Activated CD4-positive, alpha-beta T cell treated with anti-CD3 and anti-CD28 coated beads, Interleukin-2, amount 10 ng/mL, durations not matched to agents 24 days and 14 days (primary cell): ENCODE measurements around the gene OMP. TPM values are rescaled to one million over a fixed set of nuclear protein-coding genes. Genes with fewer than 3 reads are reported as not detected.

Source experiments
- DNase-seq: peaks from one replicate; pipeline ENCODE4 v3.0.0; 2022
- H3K27ac Mint-ChIP-seq: one replicate; pipeline ENCODE4 v1.8.0; 2022; ENCODE audit warnings: mild to moderate bottlenecking, mixed read lengths
- H3K27me3 Mint-ChIP-seq: one replicate; pipeline ENCODE4 v1.8.0; 2022; ENCODE audit warnings: mixed read lengths
- H3K36me3 Mint-ChIP-seq: one replicate; pipeline ENCODE4 v1.8.0; 2022; ENCODE audit warnings: low read depth, mild to moderate bottlenecking, mixed read lengths
- H3K4me1 Mint-ChIP-seq: one replicate; pipeline ENCODE4 v1.8.0; 2021; ENCODE audit warnings: mixed read lengths
- H3K4me3 Mint-ChIP-seq: one replicate; pipeline ENCODE4 v1.8.0; 2022; ENCODE audit warnings: mild to moderate bottlenecking, moderate library complexity, mixed read lengths
- H3K9me3 Mint-ChIP-seq: one replicate; pipeline ENCODE4 v1.8.0; 2021; ENCODE audit warnings: mixed read lengths
- intact Hi-C: fragments of 100-400 bp; cut with micrococcal nuclease; formaldehyde crosslinking; loops from one replicate; pipeline ENCODE4 v1.15.1; 2023
- total RNA-seq: library from RNA; stranded (reverse); gene quantifications from 2 replicates; pipeline ENCODE4 v1.2.3, GENCODE V29; 2022

Gene OMP
- total RNA-seq, 1 donor from 2014 or later = not detected

DNA sequence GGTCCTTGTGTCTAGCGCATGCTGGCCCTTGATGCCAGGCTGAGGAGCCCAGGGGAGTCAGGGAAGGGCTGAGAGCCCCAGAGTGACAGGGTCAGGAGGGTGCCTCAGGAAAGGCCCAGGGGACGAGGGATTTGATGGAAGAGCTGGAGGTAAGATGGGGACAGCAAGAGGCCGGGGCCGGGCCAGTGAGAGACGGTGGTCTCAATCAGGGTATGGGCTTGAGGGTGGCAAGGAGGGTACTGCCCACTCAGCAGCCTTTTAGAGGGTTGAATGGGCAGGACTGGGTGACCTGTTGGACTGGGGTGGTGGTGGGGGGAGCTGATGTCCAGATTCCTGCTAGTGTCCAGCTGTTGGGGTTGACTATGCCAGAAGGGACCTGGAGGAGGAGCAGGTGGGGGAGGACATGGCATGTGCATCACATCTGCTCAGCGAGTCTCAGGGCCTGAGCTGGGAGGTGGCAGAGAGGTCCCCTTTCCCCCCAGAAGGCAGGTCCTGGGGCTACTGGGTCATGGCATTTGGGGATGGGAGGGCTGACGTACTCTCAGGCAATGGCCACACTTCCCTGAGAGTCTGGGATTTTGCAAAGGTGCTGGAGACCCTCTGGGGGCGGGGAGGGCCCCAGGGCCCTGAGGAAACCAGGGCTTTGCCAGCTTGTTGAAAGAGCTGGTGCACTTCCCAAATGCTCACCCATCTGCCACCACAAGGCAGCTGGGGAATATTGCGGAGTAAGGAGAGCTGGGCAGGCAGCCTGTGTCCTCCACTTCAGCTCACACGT lies 43.8 kb downstream of the OMP start:
- no peak overlapping the region for H3K27ac Mint-ChIP-seq
- H3K36me3 Mint-ChIP-seq = no peaks in the 10 kb centered on the region
- intact Hi-C loops = no loop called here

GRCh38 chr11:77147036-77147315 lies 44.3 kb downstream of the OMP start:
- Mint-ChIP-seq H3K27me3 (peaks cover 14% of the 10 kb centered on the region), H3K4me3 (no peak overlapping the region)
- intact Hi-C loops = no loop called here

More for the DNA sequence above, 43.8 kb downstream of the OMP start:
- no peak for DNase-seq
- Mint-ChIP-seq H3K27me3 (peaks cover 14% of the 10 kb centered on the region), H3K4me3 (no peak overlapping the region), H3K9me3 (no peaks in the 10 kb centered on the region), H3K4me1 (peaks cover 17% of the 10 kb centered on the region)

GRCh38 chr11:77147668-77148321 lies 45.2 kb downstream of the OMP start:
- peak; percentile 78 for DNase-seq
- Mint-ChIP-seq H3K4me3 (peak overlapping the region; percentile 76), H3K9me3 (no peaks in the 10 kb centered on the region), H3K4me1 (peaks cover 24% of the 10 kb centered on the region), H3K36me3 (no peaks in the 10 kb centered on the region), H3K27ac (no peak overlapping the region), H3K27me3 (peaks cover 14% of the 10 kb centered on the region)
- intact Hi-C loops = no loop called here

More at GRCh38 chr11:77147036-77147315, 44.3 kb downstream of the OMP start:
- Mint-ChIP-seq H3K4me1 (peaks cover 20% of the 10 kb centered on the region), H3K36me3 (no peaks in the 10 kb centered on the region), H3K9me3 (no peaks in the 10 kb centered on the region), H3K27ac (no peak overlapping the region)
- no peak for DNase-seq

DNA sequence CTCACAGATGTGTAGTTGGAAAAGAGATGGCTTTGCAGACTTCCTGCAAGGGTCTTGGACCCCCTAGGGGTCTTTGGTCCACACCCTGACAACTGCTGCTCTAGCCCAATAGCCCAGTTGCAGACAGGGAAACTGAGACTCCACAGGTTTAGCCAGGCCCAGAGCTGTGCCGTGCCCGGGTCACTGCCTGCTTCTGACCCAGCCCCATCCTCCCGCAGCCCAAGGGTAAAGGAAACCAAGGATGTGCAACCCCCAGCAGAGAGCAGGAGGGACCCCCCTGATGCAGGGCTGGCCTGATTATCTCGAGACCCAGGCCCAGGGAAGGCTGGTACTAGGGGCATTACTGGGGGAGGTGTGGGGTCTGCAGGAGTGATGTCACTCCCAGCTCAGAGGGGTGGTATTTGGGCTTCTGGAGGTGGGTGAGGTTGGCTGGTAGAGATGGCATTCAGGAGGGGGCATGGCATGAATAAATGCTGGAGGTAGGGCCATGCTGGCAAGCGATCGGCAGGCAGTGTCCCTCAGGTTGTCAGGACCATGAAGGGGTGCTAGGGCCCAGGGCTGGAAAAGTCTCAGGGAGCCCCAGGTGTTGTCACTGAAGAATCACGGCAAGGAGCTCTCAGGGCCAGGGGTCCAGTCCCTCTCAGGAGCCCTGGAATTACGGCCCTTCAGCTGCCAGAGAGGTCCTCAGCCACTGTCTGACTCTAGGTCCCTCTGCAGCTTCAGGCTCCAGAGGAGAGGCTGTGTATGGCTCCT lies 46.5 kb downstream of the OMP start:
- intact Hi-C loops = no loop called here
- peaks cover 33% of the 10 kb centered on the region for H3K4me1 Mint-ChIP-seq
- no peak overlapping the region for H3K27ac Mint-ChIP-seq
- no peak overlapping the region for H3K4me3 Mint-ChIP-seq
- H3K9me3 Mint-ChIP-seq = no peaks in the 10 kb centered on the region
- H3K27me3 Mint-ChIP-seq = peaks cover 14% of the 10 kb centered on the region
- no peak for DNase-seq
- H3K36me3 Mint-ChIP-seq = no peaks in the 10 kb centered on the region

DNA sequence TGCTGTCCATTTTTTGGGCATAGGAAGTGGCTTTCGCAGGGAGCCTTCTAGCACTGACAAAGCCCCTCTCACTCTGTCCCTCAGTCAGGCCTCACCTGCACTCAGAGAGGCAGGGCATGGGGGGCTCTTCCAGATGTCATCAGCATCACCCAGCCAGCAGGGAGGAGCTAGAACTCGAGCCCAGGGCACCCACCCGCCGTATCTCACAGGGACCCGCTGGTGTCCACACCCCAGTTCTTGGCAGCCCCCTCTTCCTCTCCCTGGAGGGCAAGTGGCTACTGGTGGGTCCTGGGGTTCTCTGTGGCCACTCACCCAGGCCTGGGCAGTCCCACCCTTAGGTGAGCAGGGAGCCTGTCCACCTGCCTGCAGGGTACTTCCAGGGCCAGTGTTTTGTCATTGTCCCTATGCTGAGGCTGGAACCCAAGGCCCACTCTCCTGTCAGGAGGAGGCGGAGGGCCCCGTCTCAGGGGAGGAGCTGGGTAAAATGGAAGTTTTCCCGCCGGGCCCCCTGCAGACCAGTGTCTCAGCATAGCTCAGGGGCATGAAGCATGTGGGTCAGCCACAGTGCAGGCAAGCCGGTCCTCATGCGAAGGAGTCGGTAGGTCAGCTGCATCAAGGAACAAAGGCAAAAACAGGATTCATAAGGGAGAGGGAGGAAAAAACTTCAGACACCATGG lies 47.2 kb downstream of the OMP start:
- DNase-seq = no peak
- Mint-ChIP-seq H3K4me1 (peaks cover 33% of the 10 kb centered on the region), H3K27ac (no peak overlapping the region), H3K36me3 (no peaks in the 10 kb centered on the region), H3K4me3 (no peak overlapping the region), H3K27me3 (peaks cover 14% of the 10 kb centered on the region), H3K9me3 (no peaks in the 10 kb centered on the region)
- intact Hi-C loops = no loop called here

DNA sequence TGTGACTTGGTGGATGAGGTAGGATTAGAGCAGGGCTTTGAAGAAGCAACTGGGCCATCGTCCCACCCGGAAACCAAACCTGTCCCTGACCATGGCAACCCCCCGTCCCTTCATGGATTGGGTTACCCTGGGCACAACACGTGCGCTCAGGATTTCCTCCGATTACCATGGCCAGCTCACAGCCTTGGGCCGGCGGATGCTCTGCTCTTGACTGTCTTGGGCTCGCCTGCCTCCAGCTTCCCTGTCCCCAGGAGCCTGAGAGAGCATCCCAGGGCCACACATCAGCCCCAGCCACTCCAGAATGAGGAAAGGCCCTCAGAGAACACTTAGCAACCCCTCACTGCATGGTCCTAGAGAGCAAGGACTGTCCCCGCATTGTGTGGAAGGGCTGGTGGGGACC lies 48.2 kb downstream of the OMP start:
- intact Hi-C loops = no loop called here
- H3K27me3 Mint-ChIP-seq = peaks cover 14% of the 10 kb centered on the region
- peaks cover 35% of the 10 kb centered on the region for H3K4me1 Mint-ChIP-seq

GRCh38 chr11:77151804-77152509 lies 49.3 kb downstream of the OMP start:
- no peaks in the 10 kb centered on the region for H3K36me3 Mint-ChIP-seq
- H3K4me3 Mint-ChIP-seq = peak overlapping the region; percentile 29

More for the DNA sequence above, 48.2 kb downstream of the OMP start:
- H3K27ac Mint-ChIP-seq = no peak overlapping the region
- H3K4me3 Mint-ChIP-seq = no peak overlapping the region
- H3K9me3 Mint-ChIP-seq = no peaks in the 10 kb centered on the region
- no peaks in the 10 kb centered on the region for H3K36me3 Mint-ChIP-seq
- no peak for DNase-seq

GRCh38 chr11:77152846-77153245 lies 50.2 kb downstream of the OMP start:
- no peaks in the 10 kb centered on the region for H3K36me3 Mint-ChIP-seq
- H3K9me3 Mint-ChIP-seq = no peaks in the 10 kb centered on the region
- peaks cover 4% of the 10 kb centered on the region for H3K27me3 Mint-ChIP-seq
- intact Hi-C loops = no loop called here
- peak overlapping the region; percentile 47 for H3K27ac Mint-ChIP-seq
- no peak for DNase-seq
- peaks cover 33% of the 10 kb centered on the region for H3K4me1 Mint-ChIP-seq
- H3K4me3 Mint-ChIP-seq = peak overlapping the region; percentile 29

More at GRCh38 chr11:77151804-77152509, 49.3 kb downstream of the OMP start:
- H3K9me3 Mint-ChIP-seq = no peaks in the 10 kb centered on the region
- peak; percentile 87 for DNase-seq
- H3K27me3 Mint-ChIP-seq = peaks cover 12% of the 10 kb centered on the region
- intact Hi-C loops = no loop called here
- H3K4me1 Mint-ChIP-seq = peaks cover 35% of the 10 kb centered on the region
- H3K27ac Mint-ChIP-seq = peak overlapping the region; percentile 47

Other genes with a start within 250 kb of the OMP start
- gene ACER3, start 241.9 kb upstream of the OMP start, total RNA-seq = 12.5 and 13.8 TPM in 2 replicates
- gene B3GNT6, start 68.4 kb upstream of the OMP start, total RNA-seq = not detected in 2 replicates
- 0.30 TPM in 1 of 2 replicates, not detected in the other for gene CAPN5, start 35.9 kb upstream of the OMP start, total RNA-seq
- gene MYO7A, start 25.4 kb downstream of the OMP start, total RNA-seq = 0.07 TPM in 1 of 2 replicates, not detected in the other
- gene GDPD4, start 198.8 kb downstream of the OMP start, total RNA-seq = not detected in 2 replicates